HG02610 (cell line): ENCODE data around the gene GRIK5.
"Not testable (repeated sequence)": the region's sequence is repeated elsewhere in the genome, so short reads cannot be mapped to it uniquely, and the experiment has no call there.

Experiments used
- ATAC-seq: cut with Tn5 transposase; IDR thresholded peaks from one replicate; pipeline ENCODE4 v1.9.1; 2021; ENCODE audit warnings: mild to moderate bottlenecking, moderate library complexity; ENCODE audit not compliant: unreplicated experiment

Gene GRIK5

GRCh38 chr19:42069619-42070351 is at the start of gene GRIK5:
Gene GRIK5, minus strand, starts transcription at chr19:42070206. Its CDS starts 4,436 bp downstream, at chr19:42065770.
- ATAC-seq, result no peak

DNA sequence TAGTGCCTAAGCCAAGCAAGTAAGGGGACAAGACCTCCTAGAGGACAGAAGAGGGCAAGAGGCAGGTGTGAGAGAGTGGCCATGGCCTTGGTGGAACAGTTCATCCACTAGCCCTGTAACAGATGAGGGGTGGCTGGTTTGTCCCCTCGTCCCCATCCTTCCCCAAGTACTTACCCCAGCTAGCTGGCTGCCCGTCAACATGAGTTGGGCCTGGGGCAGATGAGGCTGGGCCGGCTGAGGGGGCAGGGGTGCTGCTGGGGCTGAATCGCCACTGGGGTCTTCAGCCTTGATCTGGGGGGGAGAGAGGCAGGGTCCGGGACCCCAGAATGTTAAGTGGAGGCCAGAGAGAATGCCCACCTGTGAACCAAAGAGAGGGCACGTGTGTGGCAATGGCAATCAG is 47.1 kb upstream of the GRIK5 start:
- no peak for ATAC-seq

GRCh38 chr19:42116308-42117075 is 46.5 kb upstream of the GRIK5 start:
- ATAC-seq, result no peak

- ATAC-seq, result no peak
Measured at GRCh38 chr19:42115705-42116104, 45.7 kb upstream of the GRIK5 start.

DNA sequence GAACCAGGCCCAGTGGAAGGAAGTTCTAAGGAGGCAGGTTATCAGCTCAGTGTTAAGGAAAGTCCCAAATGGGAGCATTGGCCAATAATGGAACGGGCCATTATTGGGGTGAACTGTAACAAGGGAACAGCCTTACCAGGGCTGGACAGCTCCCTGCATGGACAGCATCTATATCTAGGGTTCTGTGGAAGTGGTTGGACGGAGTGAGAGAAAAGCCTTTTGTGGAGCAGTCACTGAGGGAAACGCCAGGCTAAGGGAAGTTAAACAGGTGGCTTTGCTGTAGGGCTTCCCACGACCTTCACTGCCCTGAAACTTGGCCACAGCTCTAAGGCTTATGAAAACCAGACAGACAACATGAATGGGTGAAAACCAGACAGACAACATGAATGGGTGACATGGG is 45.2 kb upstream of the GRIK5 start:
- ATAC-seq, result no peak

GRCh38 chr19:42114412-42114811 is 44.4 kb upstream of the GRIK5 start:
- peak; percentile 65 for ATAC-seq

DNA sequence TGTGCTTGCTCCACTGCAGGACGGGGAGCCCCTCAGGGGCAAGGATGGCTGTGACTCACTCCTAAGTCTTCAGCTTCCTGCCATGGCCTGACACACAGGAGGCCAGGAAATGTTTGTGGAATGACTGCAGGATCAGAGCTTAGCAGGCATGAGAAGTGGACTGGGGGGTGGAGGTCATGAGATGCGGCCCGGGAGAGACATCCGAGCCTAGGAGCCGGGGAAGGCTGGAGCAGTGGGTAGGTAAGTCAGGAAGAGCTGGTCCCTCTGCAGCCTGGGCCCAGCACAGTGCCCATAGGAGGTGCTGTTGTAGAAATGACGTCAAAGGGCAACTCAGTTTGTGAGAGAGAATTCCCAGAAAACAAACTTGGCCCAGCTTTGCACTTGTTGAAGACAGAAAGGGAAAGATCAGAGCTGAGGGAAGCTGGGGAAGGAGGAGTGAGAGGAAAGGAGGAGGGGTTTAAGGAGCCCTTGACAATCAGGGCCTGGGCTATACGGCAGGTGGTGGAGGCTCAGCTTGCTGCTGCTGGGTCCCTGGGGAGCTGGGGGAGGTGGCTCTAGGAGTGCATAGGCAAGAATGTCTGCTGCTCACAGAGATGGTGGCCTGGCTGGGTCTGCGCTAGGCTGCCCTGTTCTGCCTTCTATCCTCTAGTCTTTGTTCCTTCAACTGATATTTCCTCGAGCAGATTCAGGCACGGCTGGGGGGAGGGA is 43.8 kb upstream of the GRIK5 start:
- ATAC-seq, result peak; percentile 58

GRCh38 chr19:42111811-42112210 is 41.8 kb upstream of the GRIK5 start:
- ATAC-seq, result no peak

GRCh38 chr19:42111384-42111783 is 41.4 kb upstream of the GRIK5 start:
- ATAC-seq, result no peak

DNA sequence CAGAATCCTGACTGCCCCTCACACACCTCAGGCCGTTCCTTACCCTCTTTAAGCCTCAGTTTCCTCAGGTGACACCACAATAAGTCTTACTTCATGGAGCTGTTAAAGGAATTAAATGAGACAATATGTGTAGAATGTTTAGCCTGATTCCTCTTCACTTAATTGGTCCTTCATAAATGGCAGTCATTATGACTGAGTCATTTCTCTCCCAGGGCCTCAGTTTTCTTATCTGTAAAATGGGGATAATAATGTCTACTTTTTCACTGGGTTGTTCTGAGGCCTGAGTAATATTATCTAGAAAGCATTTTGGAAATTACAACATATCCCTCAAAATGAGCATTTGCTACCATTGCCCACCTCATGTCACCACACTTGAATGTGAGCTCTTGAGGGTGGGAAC is 40.7 kb upstream of the GRIK5 start:
- ATAC-seq, result no peak

DNA sequence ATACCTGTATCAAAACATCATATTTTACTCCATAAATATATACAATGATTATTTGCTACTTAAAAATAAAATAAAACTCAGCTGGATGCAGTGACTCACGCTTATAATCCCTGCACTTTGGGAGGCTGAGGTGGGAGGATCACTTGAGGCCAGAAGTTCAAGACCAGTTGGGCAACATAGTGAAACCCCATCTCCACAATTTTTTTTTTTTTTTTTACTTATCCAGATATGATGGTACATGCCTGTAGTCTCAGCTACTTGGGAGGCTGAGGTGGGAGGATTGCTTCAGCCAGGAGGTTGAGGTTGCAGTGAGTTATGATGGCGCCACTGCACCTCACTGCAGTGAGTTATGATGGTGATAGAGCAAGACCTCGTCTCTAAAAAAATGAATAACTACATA is 39.9 kb upstream of the GRIK5 start:
- ATAC-seq, result no peak

- ATAC-seq, result peak; percentile 59
Measured at GRCh38 chr19:42108527-42109389, 38.8 kb upstream of the GRIK5 start.

DNA sequence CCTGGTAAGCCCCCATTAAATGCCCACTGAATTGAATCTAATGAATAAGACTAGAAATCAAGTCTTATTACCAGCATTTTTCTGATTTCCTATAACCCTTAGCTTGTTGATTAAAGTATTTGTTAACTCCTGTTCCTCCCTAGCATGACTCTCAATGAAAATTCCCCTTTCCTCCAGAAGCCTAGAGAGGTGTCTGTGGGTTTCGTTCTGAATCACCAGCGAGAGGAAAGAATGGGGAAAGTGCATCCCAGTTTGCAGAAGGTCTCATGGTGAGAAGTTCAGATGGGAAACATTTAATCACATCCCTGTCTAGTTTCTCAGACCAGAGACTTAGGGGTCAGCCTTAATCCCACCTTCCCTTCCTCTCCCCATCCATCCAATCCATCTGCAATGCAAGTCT is 35.4 kb upstream of the GRIK5 start:
- ATAC-seq, result no peak

DNA sequence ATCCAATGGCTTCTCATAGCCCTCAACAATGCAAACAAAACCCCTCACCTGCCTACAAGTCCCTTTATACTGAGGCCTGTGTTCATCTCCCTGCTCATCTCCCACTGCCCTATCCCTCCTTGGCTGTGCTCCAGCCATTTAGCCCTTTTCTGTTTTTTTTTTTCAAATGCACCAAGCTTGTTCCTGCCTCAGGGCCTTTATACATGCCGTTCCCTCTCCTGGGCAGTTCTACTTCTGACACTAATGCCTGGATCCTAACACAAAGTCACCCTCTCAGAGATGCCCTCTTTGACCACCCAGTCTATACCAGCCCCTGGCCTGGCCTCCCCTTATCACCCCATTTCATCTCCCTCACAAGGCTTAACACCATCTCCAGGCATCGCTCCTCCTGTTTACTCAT is 32.9 kb upstream of the GRIK5 start:
- ATAC-seq, result no peak

GRCh38 chr19:42100241-42100640 is 30.2 kb upstream of the GRIK5 start:
- not testable (repeated sequence) for ATAC-seq

- no peak for ATAC-seq
Measured at GRCh38 chr19:42099336-42099925, 29.4 kb upstream of the GRIK5 start.

- no peak for ATAC-seq
Measured at GRCh38 chr19:42098781-42099180, 28.8 kb upstream of the GRIK5 start.

DNA sequence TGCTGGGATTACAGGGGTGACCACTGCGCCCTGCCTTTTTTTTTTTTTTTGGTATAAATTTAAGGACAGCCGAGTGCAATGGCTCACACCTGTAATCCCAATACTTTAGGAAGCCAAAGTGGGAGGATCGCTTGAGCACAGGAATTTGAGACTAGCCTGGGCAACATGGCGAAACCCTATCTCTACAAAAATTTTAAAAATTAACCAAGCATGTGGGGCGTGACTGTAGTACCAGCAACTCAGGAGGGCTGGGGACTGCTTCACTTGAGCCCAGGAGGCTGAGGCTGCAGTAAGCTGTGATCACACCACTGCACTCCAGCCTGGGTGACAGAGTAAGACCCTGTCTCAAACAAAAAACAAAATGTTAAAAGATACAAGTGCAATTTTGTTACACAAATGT is 27.5 kb upstream of the GRIK5 start:
- ATAC-seq, result no peak

DNA sequence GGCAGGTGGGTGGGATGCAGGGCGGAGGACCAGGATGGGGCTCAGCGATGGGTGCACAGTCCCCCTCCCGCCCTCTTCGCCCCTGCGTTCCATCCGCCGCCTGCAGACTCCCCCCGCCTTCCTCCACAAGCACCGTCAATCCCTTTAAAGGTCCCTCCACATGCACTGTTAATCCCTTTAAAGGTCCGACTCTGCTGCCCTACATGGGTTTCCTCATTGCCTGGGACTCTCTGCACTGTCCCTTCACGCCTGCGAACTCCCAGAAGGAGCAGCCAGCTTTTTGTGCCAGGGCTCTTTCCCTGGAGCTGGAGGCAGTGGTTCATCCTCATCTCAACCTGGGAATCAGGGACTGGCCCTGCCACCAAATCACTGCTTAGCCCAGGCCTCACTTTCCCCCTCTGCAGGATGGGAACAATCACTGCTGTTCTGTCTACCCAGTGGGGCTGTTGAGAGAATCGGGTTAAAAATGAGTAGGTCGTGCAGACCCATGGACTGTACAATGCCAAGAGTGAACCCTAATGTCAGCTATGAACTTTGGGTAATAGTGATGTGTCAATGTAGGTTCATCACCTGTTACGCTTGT is 26.3 kb upstream of the GRIK5 start:
- no peak for ATAC-seq

DNA sequence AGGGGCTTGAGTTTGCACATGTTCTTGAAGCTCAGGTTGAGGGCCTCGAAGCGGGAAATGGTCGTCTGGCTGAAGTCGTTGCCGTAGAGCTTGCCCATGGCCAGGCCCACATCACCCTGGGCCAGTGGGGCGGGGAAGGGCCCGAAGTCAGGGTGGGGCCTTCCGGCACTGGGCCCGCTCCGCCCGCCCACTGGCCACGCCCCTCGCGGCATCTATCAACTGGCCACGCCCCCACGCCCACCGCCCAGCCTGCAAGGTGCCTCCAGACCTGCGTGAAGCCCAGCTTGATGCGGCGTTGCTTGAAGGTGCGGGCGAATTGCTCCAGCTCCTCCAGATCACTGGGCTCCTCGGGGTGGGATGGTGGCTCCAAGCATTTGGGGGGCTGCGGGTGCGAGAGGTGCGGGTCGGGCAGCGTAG is 25.8 kb upstream of the GRIK5 start:
- no peak for ATAC-seq
